ENCODE data around the gene RIMKLB.

RIMKLB gene

GRCh38 chr12:8697476-8698131 is at the start of gene RIMKLB:
Gene RIMKLB, plus strand, starts transcription at chr12:8697991. Its CDS starts 15,876 bp downstream, at chr12:8713867.
- peak; percentile 81 for DNase-seq

- DNase-seq, result no peak
Observed at GRCh38 chr12:8648576-8649205, 49.1 kb upstream of the RIMKLB start.

GRCh38 chr12:8655421-8655820 is 42.4 kb upstream of the RIMKLB start:
- DNase-seq, result no peak

- no peak for DNase-seq
Observed at GRCh38 chr12:8658346-8658745, 39.4 kb upstream of the RIMKLB start.

- DNase-seq, result no peak
Observed at GRCh38 chr12:8661016-8661415, 36.8 kb upstream of the RIMKLB start.

- no peak for DNase-seq
Observed at GRCh38 chr12:8661751-8662150, 36.0 kb upstream of the RIMKLB start.

GRCh38 chr12:8662593-8662992 is 35.2 kb upstream of the RIMKLB start, which contains the start of gene MFAP5:
Gene MFAP5, minus strand, starts transcription at chr12:8662826. Its CDS starts 722 bp downstream, at chr12:8662104.
- no peak for DNase-seq

- DNase-seq, result no peak
Observed at GRCh38 chr12:8664228-8664913, 33.4 kb upstream of the RIMKLB start.

GRCh38 chr12:8665759-8666158 is 32.0 kb upstream of the RIMKLB start:
- DNase-seq, result no peak

- no peak for DNase-seq
Observed at GRCh38 chr12:8667270-8667669, 30.5 kb upstream of the RIMKLB start.

GRCh38 chr12:8668441-8668840 is 29.4 kb upstream of the RIMKLB start:
- no peak for DNase-seq

- DNase-seq, result no peak
Observed at GRCh38 chr12:8672381-8672780, 25.4 kb upstream of the RIMKLB start.

- DNase-seq, result no peak
Observed at GRCh38 chr12:8675591-8676036, 22.2 kb upstream of the RIMKLB start.

GRCh38 chr12:8676651-8677050 is 21.1 kb upstream of the RIMKLB start:
- DNase-seq, result no peak

GRCh38 chr12:8677362-8677761 is 20.4 kb upstream of the RIMKLB start:
- no peak for DNase-seq

GRCh38 chr12:8678661-8679111 is 19.1 kb upstream of the RIMKLB start:
- no peak for DNase-seq

- DNase-seq, result no peak
Observed at GRCh38 chr12:8680533-8680932, 17.3 kb upstream of the RIMKLB start.

- DNase-seq, result no peak
Observed at GRCh38 chr12:8681129-8681884, 16.5 kb upstream of the RIMKLB start.

- DNase-seq, result no peak
Observed at GRCh38 chr12:8685051-8685450, 12.7 kb upstream of the RIMKLB start.

- peak; percentile 48 for DNase-seq
Observed at GRCh38 chr12:8687846-8688601, 9.8 kb upstream of the RIMKLB start.

GRCh38 chr12:8689681-8690080 is 8.1 kb upstream of the RIMKLB start:
- no peak for DNase-seq

- DNase-seq, result peak; percentile 50
Observed at GRCh38 chr12:8692573-8692972, 5.2 kb upstream of the RIMKLB start.
